GM19328 (cell line): ENCODE results near the gene TES.
"Not testable (repeated sequence)": the region's sequence is repeated elsewhere in the genome, so short reads cannot be mapped to it uniquely, and the experiment has no call there.

Experiments
- ATAC-seq: cut with Tn5 transposase; IDR thresholded peaks from one replicate; pipeline ENCODE4 v1.9.1; 2021; ENCODE audit warnings: mild to moderate bottlenecking, moderate library complexity; ENCODE audit not compliant: unreplicated experiment

Gene TES

GRCh38 chr7:116241291-116241690 lies 31.0 kb downstream of the TES start:
- no peak for ATAC-seq

GRCh38 chr7:116242178-116242577 lies 31.8 kb downstream of the TES start:
- no peak for ATAC-seq

GRCh38 chr7:116242759-116243158 lies 32.4 kb downstream of the TES start:
- ATAC-seq = no peak

GRCh38 chr7:116244803-116245202 lies 34.5 kb downstream of the TES start:
- ATAC-seq = not testable (repeated sequence)

- no peak for ATAC-seq
Observed at GRCh38 chr7:116246357-116246756, 36.0 kb downstream of the TES start.

GRCh38 chr7:116249969-116250553 lies 39.7 kb downstream of the TES start:
- no peak for ATAC-seq

- no peak for ATAC-seq
Observed at GRCh38 chr7:116251675-116252074, 41.3 kb downstream of the TES start.

- ATAC-seq = no peak
Observed at GRCh38 chr7:116252249-116252648, 41.9 kb downstream of the TES start.

- ATAC-seq = no peak
Observed at GRCh38 chr7:116257156-116257555, 46.8 kb downstream of the TES start.

GRCh38 chr7:116258734-116259133 lies 48.4 kb downstream of the TES start:
- ATAC-seq = no peak

GRCh38 chr7:116259156-116259870 lies 49.0 kb downstream of the TES start:
- no peak for ATAC-seq

- ATAC-seq = no peak
Observed at GRCh38 chr7:116259871-116260440, 49.6 kb downstream of the TES start.

- ATAC-seq = no peak
Observed at GRCh38 chr7:116261904-116262303, 51.6 kb downstream of the TES start.

GRCh38 chr7:116265881-116266280 lies 55.5 kb downstream of the TES start:
- ATAC-seq = no peak

- no peak for ATAC-seq
Observed at GRCh38 chr7:116269466-116269865, 59.1 kb downstream of the TES start.

- no peak for ATAC-seq
Observed at GRCh38 chr7:116271161-116271913, 61.0 kb downstream of the TES start.

GRCh38 chr7:116271963-116272886 lies 61.9 kb downstream of the TES start:
- no peak for ATAC-seq

GRCh38 chr7:116273283-116273917 lies 63.1 kb downstream of the TES start:
- ATAC-seq = no peak

GRCh38 chr7:116273918-116274301 lies 63.6 kb downstream of the TES start:
- no peak for ATAC-seq

- ATAC-seq = no peak
Observed at GRCh38 chr7:116277070-116277469, 66.7 kb downstream of the TES start.
